ENCODE data around the gene ARHGEF5.
"Not testable (repeated sequence)": the region's sequence is repeated elsewhere in the genome, so short reads cannot be mapped to it uniquely, and the experiment has no call there.

The ARHGEF5 gene

GRCh38 chr7:144355176-144355822 lies at the start of gene ARHGEF5:
Gene ARHGEF5, plus strand, starts transcription at chr7:144355402. Its CDS starts 7,268 bp downstream, at chr7:144362670.
- not testable (repeated sequence) for DNase-seq (ENCODE audit: low read depth in 2 of 2)

DNA sequence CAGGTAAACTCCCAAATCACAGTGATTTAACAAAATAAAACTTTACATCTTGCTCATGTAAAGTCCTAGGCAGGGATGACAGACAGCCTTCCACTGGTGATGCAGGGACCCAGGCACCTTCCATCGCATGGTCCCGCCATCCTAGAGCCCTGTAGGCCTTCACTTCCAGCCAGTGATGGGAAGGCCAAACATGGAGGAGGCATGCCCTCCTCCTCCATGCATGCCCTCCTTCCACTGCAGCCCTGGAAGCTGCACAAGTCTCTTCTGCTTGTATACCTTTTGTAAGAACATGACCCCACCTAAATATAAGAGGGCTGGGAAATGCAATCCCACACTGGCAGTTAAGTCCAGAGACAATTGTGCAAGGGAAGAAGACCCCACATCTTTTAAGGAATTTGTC lies 45.5 kb upstream of the ARHGEF5 start:
- DNase-seq (ENCODE audit: low read depth in 2 of 2): not testable (repeated sequence)

- not testable (repeated sequence) for DNase-seq (ENCODE audit: low read depth in 2 of 2)
Observed at GRCh38 chr7:144311218-144311617, 44.0 kb upstream of the ARHGEF5 start.

DNA sequence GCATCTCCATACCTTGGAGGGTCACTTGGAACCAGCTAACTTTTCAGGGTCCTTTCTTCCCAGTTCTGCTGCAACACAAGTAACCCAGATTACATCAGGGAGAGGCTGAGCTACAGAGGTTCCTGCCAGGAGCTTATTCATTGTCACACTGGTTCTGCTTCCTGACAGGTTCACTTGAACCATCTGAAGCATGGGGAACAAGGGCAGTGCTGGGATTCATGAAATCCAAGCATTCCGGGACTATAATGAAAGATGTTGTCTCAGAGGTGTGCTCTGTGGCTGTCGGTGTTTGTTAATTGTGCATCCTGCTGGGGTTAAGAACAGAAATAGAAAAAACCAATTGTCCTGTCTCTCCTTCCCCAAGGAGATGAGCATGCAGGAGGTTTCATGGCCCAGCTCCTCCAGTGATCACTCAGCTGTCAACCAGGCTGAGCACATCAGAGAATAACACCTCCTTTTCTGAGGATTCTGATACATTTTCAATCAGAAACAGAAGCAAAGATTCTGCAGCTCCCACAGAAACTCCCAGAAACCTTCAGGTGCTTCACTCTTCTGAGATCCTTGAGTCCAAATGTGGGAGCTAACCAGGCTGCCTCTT lies 43.2 kb upstream of the ARHGEF5 start, which contains the start of gene OR2A1:
TSS of gene OR2A1 (plus strand) at position 548 of the 598 bp plus-strand sequence. CDS start 5,706 bp downstream, outside the sequence.
- not testable (repeated sequence) for DNase-seq (ENCODE audit: low read depth in 2 of 2)

GRCh38 chr7:144317537-144317936 lies 37.7 kb upstream of the ARHGEF5 start:
- not testable (repeated sequence) for DNase-seq (ENCODE audit: low read depth in 2 of 2)

DNA sequence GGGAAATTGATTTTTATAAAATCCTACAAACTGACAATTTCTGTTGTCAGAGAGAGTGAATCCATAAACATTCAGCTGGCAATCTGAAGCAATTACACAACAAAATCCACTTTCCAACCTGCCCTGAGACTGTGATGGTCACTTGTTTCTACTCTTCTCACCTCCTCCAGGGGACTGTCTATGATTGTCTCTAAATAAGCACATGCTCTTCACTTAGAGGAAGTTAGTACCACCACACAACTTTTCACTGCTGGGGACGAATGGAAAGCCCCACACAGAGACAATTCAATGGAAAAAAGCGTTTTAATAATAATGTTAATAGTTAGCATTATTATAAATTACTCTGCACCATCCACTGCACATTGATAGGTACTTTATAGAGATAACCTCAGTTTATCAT lies 35.7 kb upstream of the ARHGEF5 start:
- not testable (repeated sequence) for DNase-seq (ENCODE audit: low read depth in 2 of 2)

DNA sequence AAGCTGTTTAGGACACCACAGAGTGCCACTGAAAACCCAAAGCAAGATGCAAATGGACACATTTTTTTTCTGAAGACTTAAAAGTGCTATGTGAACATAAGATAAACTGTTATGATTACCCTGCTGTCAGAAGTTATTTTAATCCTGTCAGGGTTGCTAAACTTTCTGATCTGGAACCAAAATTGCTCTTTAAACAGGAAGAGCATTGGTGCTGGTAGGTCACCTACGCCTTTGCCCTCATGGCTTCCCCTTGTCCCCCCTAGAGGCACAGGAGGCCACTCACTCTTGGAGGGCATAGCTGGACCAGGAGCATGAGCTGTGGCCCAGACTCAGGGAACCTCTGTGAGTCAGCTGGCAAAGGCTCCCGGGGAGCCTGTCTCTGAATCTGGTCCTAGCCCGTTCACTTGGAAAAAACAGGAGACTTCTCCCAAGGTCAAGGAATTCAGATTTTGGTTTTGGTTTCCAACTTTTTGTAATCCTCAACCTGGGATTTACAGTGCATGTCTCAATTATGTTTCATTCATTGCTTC lies 33.5 kb upstream of the ARHGEF5 start:
- not testable (repeated sequence) for DNase-seq (ENCODE audit: low read depth in 2 of 2)

DNA sequence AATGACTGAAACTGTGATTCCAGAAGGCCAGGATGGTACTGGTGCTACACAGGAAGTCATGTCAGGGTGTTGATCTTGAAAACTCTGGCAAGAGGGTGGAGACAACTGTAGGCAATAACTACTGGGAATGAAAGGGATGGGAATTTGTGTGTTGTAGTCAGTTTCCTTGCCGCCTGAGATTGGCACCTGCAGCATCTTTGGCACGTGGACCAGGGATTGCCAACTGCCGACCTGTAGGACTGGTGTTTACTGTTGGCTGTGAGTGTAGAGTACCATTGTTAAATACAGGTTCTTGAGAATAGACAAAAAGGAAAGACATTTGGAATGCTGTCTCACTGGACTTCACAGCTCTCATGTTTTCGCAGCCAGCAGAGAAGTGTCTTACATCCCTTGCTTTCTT lies 31.8 kb upstream of the ARHGEF5 start:
- DNase-seq (ENCODE audit: low read depth in 2 of 2): not testable (repeated sequence)

GRCh38 chr7:144325868-144326267 lies 29.3 kb upstream of the ARHGEF5 start:
- DNase-seq (ENCODE audit: low read depth in 2 of 2): not testable (repeated sequence)

- not testable (repeated sequence) for DNase-seq (ENCODE audit: low read depth in 2 of 2)
Observed at GRCh38 chr7:144330044-144330443, 25.2 kb upstream of the ARHGEF5 start.

GRCh38 chr7:144331221-144331995 lies 23.8 kb upstream of the ARHGEF5 start:
- DNase-seq (ENCODE audit: low read depth in 2 of 2): not testable (repeated sequence)

DNA sequence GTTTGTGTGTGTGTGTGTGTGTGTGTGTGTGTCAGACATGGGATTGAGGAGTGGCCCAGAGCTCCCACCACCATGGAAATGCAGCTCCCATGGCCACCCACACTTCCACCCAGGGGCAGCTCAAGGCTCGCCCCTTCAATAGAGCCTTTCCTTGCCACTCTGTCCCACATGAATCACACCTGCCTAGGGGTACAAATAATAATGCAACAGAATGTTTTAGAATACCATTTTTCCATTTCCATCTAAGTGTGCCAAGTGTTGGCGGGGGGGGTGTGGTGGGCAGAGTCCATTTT lies 23.3 kb upstream of the ARHGEF5 start:
- DNase-seq (ENCODE audit: low read depth in 2 of 2): not testable (repeated sequence)

DNA sequence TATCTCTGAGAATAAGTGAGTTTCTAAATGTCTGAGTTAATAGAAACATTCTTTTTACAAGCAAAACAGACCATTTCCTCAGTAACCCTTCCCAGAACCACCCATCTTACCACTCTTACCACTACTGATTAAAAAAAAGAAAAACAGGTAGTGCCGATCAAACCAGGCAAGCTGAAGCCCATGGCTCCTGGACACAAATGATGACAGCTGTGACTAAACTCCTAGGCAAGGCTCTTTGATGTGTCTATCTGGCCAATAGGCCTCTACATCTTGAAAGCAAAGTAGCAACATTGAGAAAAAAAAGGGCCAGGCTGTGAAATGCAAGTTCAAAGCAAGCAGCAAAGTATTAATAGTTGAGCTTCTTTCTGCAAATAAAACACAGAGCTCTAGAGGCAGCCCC lies 6.6 kb upstream of the ARHGEF5 start:
- not testable (repeated sequence) for DNase-seq (ENCODE audit: low read depth in 2 of 2)

- DNase-seq (ENCODE audit: low read depth in 2 of 2): not testable (repeated sequence)
Observed at GRCh38 chr7:144351667-144352066, 3.5 kb upstream of the ARHGEF5 start.

- DNase-seq (ENCODE audit: low read depth in 2 of 2): not testable (repeated sequence)
Observed at GRCh38 chr7:144356185-144356584, 983 bp downstream of the ARHGEF5 start.

- DNase-seq (ENCODE audit: low read depth in 2 of 2): not testable (repeated sequence)
Observed at GRCh38 chr7:144356860-144357259, 1.7 kb downstream of the ARHGEF5 start.

DNA sequence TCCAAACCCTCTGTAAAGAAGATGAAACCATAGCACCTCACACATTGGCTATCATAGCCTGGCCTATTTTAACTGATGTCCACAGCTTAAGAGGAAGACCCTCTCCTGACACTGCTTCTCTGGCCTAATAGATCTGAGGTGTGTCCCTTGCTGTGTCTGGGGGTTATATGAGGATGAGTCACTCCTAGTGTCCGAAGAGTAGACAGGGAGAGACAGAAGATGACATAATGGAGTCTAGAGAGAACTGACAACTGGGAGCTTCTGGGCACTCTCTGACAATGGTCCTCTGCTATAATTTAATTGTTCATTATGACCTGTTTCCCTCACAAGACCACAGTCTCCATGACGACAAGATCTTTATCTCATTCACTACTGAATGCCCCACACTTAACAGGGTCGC lies 6.9 kb downstream of the ARHGEF5 start:
- DNase-seq (ENCODE audit: low read depth in 2 of 2): not testable (repeated sequence)

- DNase-seq (ENCODE audit: low read depth in 2 of 2): not testable (repeated sequence)
Observed at GRCh38 chr7:144365523-144365922, 10.3 kb downstream of the ARHGEF5 start.

DNA sequence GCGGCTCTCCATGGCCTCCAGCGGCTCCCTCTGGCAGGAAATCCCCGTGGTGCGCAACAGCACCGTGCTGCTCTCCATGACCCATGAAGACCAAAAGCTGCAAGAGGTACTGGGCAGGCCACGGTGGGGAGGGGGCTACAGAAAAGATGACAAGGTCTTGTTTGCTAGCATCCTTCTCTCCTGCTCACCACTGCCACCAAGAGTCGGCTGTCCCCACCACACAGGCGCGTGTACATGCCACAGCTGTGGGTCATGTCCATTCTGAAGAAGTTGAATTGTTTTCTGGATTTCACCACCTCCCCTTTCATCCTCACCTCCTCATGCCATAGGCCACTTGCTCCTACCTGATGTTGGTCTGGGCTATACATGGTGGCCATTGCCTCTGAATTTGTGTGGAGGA lies 12.0 kb downstream of the ARHGEF5 start:
- DNase-seq (ENCODE audit: low read depth in 2 of 2): not testable (repeated sequence)

- DNase-seq (ENCODE audit: low read depth in 2 of 2): not testable (repeated sequence)
Observed at GRCh38 chr7:144369221-144369620, 14.0 kb downstream of the ARHGEF5 start.

GRCh38 chr7:144378651-144379050 lies 23.4 kb downstream of the ARHGEF5 start:
- DNase-seq (ENCODE audit: low read depth in 2 of 2): no peak

DNA sequence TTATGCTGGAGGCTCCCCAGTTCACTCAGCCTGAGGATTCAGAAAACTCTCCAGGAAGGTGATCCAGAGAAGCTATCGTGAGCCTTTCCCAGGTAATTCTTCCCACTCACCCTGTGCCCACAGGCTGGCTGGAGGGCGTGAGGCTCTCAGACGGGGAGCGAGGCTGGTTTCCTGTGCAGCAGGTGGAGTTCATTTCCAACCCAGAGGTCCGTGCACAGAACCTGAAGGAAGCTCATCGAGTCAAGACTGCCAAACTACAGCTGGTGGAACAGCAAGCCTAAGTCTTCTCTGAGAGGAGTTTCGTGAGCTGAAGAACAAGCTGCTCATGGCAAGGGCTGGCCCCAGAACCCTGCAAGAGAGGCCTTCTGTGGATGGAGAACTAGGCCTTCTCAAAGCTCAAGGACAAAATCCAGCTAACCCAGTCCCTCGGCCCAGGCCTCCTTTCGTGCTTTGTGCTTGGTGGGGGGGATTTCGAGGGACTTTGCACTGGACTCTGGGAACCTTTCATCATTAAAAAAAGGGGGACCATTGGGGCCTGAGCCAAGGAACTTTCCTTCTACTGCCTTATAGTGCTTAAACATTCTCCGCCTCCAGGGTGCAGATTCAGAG lies 24.7 kb downstream of the ARHGEF5 start:
- no peak for DNase-seq (ENCODE audit: low read depth in 2 of 2)

Measured in stimulated activated CD4-positive, alpha-beta T cell treated with anti-CD3 and anti-CD28 coated beads, Interleukin-15, amount 100 ng/mL, for 48 hours (primary cell).